Amniotic epithelial cell (primary cell): ENCODE measurements around the gene PSMB5.
"Not testable (repeated sequence)": the region's sequence is repeated elsewhere in the genome, so short reads cannot be mapped to it uniquely, and the experiment has no call there.

Experiments
- DNase-seq: peaks from one replicate; pipeline ENCODE4 v3.0.0-alpha.2; 2010; ENCODE audit warnings: low read depth

Gene PSMB5

GRCh38 chr14:23013749-23014054 lies 21.0 kb downstream of the PSMB5 start:
- DNase-seq = not testable (repeated sequence)

DNA sequence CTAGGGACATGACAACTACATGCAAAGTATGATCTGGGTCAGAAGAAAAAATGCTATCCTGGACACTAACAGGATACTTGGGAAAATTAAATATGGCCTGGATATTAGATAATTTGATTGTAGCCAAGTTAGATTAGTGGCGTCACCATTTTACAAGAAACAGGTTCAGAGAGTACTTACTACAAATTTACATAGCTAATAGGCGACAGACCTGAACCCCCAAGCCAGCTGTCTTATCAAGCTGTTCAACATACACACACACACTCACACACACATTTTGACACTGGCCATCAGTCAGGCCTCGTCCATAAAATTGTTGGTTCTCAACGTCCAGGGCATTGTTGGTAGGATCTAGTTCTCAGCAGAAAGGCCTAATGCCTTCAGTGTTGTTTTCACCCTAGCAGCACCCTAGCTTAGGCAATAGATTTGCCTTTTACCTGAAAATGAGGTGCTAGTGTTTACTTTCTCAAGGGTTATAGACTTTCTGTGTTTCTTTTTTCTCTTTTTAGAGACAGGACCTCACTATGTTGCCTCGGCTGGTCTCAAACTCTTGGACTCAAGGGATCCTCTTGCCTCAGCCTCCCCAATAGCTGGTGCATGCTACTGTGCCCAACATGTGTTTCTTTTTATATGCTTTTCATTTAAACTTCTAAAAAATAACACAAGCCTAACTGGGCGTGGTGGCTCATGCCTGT lies 21.5 kb downstream of the PSMB5 start:
- no peak for DNase-seq

DNA sequence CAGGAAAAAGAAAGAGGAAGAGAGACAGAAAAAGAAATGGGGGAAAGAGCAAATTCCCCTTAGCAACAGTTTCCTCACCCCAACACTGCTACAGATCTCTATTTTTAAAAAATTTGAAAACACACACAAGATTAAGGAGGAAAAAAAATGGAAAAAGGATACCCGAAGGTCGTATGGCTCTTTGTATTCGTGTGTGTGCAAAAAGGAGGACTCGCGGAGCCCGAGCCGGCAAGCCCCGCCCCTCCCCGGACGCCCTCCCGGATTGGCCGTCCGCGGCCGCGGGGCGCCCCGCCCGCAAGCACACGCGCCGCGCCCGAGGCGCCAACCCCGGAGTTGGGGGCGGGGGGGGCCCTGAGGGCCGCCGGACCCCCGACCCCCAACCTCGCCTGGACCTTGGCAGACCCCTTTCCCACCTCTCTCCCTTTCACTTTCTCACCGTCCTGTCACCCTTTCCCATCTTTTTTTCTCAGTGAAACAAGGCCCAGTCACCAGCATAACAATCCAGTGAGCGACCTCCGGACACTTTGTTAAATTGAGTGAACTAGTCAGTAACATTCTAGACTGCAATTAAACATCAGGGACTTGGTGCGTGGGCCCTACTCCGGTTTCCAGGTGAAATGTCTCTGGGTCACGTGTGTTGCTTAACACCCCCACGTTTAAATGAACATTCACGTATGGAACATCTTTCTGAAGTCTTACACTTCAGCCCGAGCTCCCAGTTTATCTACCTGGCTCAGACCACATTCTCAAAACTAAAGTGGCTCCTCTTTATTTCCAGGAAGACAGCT lies 24.6 kb downstream of the PSMB5 start, which contains the start of gene C14orf93:
Gene C14orf93, minus strand, starts transcription at position 205 of the 788 bp plus-strand sequence. CDS start 11,120 bp downstream, outside the sequence.
- DNase-seq = peak; percentile 44

DNA sequence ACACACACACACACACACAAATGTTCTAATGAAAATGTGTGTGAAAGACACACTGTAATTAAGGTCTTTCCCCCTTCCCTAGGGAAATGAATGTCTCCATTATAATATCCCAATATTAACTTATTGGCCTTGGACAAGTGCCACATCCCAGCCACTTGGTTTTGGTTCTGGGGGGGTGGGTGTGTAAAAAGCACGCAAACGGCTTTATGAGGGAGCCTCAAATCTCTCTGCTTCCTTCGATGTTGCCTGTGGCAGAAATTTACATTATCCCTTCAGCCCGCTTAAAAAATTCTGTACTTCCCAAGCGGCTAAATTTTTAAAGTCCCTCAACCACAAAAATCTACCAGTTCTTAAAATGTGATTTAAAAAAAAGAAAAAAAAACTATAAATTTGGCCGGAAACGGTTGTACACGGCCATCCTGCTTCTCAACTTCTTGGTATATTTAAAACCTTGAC lies 25.2 kb downstream of the PSMB5 start:
- no peak for DNase-seq

- DNase-seq = no peak
These were observed 25.9 kb downstream of the PSMB5 start for GRCh38 chr14:23008831-23009230.

- peak; percentile 97 for DNase-seq
These were observed 27.9 kb downstream of the PSMB5 start for GRCh38 chr14:23006544-23007419.

GRCh38 chr14:23006188-23006534 lies 28.5 kb downstream of the PSMB5 start:
- peak; percentile 22 for DNase-seq

DNA sequence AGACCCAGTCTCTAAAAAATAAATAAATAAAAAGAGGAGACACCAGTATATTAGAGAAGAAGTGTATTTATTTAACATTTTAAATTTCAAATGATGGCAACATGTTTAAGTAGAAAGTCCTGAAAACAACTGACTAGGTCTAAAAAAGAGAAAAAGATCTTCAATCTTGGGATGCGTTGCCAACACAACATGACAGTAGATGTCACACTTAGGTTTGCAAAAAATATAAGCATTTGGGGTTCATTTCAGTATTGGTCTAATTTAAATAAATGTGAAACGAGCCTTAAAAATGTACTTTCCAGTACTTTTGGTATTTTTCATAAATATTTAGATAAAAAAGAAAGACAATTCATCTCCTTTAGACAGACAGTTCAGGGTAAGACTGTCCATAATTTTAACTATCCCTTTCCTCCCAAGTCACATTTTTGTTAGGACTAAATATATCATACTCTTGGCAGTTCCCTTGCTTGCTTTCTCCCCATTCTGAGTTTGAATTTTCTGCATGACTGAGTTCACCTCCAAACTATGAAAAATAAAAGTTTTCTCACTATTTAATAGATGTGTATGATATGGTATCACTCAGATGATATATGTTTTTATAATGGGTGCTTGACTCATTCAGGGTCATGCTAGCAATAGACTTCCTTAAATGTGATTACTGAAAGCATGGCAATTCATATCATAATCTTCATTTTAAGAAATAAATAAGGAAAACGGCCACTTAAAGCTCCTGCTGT lies 29.1 kb downstream of the PSMB5 start:
- DNase-seq = peak; percentile 39

DNA sequence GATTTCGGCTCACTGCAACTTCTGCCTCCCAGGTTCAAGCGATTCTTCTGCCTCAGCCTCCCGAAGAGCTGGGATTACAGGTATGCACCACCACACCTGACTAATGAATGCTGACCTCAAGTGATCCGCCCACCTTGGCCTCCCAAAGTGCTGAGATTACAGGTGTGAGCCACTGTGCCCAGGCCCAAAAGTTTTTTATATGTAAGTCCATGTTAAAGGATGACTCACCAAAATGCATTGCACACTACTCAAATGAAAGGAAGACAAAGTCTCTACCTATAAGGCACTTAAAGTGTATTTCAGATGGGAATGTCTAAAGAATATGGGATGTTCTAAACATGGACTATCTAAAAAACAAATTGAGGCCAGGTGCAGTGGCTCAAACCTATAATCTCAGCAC lies 30.4 kb downstream of the PSMB5 start:
- not testable (repeated sequence) for DNase-seq

GRCh38 chr14:23002592-23002991 lies 32.1 kb downstream of the PSMB5 start:
- no peak for DNase-seq

- no peak for DNase-seq
These were observed 33.8 kb downstream of the PSMB5 start for GRCh38 chr14:23000860-23001259.

GRCh38 chr14:22998329-22999012 lies 36.2 kb downstream of the PSMB5 start:
- no peak for DNase-seq

DNA sequence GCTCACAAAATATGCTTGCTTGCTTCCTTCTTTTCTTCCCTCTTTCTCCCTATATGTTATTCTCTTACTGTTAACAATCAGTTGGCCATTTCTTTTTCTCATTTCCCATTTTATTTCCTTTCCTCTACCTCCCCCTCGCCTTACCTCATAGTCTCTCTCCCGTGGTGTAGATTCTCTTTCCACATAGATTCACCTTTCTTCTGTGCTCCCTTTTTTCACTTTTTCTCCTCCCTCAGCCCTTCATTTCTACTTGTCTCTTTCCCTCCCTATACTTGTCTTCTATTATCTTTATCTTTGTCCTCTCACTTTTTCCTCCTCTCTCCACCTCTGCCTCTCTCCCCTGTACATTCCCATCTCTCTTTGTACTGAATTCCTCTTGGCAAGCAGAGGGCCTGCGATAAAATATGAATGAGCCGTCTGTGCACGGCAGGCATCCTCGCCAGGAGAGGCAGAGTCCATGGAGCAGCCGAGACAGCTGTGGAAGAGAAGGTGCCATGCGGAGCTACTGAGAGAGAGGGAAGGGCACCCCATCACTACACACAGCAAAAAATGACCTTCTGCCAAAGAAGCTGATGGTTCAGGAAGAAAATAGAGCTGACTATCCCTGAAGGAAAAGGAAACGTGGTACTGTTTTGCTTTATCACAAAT lies 36.9 kb downstream of the PSMB5 start:
- DNase-seq = no peak

GRCh38 chr14:22996768-22997654 lies 37.7 kb downstream of the PSMB5 start:
- DNase-seq = peak; percentile 81

- DNase-seq = peak; percentile 27
These were observed 38.6 kb downstream of the PSMB5 start for GRCh38 chr14:22995889-22996625.

DNA sequence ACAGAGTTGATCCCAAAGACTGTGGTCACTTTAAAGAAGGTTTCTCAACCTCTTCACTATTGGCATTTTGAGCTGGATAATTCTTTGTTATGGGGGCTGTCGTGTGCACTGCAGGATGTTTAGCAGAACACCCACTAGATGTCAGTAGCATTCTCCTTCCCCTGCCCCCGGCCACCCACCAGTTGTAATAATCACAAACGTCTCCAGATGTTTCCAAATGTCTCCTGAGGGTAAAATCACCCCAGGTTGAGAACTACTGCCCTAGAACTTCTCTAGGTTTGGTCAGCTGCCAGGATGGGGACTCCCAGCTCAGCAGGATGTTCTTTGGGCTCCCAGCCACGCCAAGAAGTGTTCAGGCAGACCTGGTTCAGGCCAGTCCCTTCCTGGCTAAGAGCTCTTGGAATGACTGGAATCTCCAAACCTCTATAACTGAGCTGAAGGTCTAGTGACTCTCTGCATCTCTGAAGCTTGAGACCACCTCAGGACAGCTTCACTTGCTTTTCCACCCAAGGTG lies 39.9 kb downstream of the PSMB5 start:
- DNase-seq = peak; percentile 45

GRCh38 chr14:22993517-22993916 lies 41.2 kb downstream of the PSMB5 start:
- no peak for DNase-seq

DNA sequence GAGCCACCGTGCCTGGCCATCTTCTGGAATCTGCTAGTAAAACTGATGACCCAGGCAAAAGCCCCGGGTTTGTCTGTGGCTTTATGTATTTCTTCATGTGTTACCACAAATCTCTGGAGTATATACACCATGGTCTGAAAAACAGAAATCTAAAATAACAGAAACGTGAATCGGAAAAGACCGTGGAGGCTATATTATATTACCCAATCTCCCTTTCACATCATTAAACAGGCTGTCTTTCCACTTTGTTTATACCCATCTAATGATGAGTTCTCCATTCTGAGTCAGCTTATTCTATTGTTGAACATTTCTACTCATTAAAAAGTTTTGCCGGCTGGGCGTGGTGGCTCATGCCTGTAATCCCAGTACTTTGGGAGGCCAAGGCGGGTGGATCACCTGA lies 42.8 kb downstream of the PSMB5 start:
- DNase-seq = peak; percentile 52

GRCh38 chr14:22987291-22987690 lies 47.4 kb downstream of the PSMB5 start:
- no peak for DNase-seq
